ENCODE results near the gene ADGRA1.
"Not testable (repeated sequence)": the region's sequence is repeated elsewhere in the genome, so short reads cannot be mapped to it uniquely, and the experiment has no call there.

Gene ADGRA1

DNA sequence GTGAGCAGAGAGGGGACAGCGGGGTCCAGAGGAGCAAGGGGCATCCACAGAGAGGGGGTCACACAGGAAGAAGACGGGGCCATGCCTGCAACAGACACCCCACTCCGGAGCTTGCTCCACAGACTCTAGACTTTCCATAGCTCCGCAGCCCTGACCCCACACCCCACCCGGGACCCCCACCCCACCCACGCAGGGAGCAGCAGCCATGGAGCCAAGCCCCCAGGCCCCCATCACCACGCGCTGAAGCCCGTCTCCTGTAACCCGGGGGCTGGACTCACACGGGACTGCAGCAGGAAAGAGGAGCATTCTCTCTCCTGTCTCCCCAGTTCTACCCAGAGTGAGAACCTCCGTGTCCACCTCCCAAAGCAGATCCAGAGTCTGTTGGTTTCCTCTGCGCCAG lies 38.8 kb upstream of the ADGRA1 start:
- Mint-ChIP-seq H3K36me3 (ENCODE audit: low read depth) (no peaks in the 10 kb centered on the region), H3K9me3 (no peaks in the 10 kb centered on the region), H3K4me3 (no peak overlapping the region), H3K27me3 (peaks cover 3% of the 10 kb centered on the region), H3K27ac (no peak overlapping the region), H3K4me1 (ENCODE audit: low read depth) (no peaks in the 10 kb centered on the region)

DNA sequence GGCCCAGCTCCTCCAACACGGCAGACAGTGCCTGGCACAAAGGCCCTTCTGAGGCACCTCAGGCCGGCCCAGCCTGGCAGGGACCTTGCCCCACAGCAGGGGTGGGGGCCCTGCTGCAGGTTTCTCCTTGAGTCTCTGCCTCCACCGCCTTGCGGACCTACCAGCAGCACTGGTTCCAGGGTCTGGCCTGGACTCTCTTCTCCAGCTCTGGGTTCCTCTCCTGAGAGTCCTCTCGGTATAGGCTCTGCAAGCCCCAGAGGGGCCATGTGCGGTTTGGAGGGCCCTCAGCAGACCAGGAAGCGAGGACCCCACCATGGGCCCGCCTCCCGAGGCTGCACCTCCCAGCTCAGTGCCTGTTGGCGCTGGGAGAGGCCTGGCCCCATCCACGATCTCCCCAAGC lies 38.1 kb upstream of the ADGRA1 start:
- Mint-ChIP-seq H3K27me3 (peaks cover 3% of the 10 kb centered on the region), H3K9me3 (no peaks in the 10 kb centered on the region), H3K36me3 (ENCODE audit: low read depth) (no peaks in the 10 kb centered on the region), H3K27ac (no peak overlapping the region), H3K4me3 (no peak overlapping the region), H3K4me1 (ENCODE audit: low read depth) (no peaks in the 10 kb centered on the region)

DNA sequence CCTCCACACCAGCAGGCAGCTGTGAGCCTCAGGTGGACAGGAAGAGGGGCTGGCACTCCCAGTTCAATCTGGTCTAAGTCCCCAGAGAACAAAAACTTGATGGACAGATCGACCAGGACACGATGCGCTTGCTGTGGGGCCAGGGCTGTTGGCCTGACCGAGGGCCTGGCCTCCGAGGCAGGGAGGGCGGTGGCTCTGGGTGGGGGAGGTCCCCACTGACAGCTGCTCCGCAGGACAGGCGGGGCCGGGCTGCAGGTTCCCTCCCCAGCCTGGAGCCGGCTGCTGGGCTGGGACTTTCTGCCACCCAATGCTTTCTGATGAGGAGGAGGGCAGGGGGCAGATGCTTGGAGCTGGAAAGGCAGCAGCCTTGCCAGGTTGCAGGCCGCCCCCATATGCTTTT lies 37.4 kb upstream of the ADGRA1 start:
- H3K27ac Mint-ChIP-seq: no peak overlapping the region
- no peaks in the 10 kb centered on the region for H3K9me3 Mint-ChIP-seq
- peaks cover 3% of the 10 kb centered on the region for H3K27me3 Mint-ChIP-seq
- H3K4me1 Mint-ChIP-seq (ENCODE audit: low read depth): no peaks in the 10 kb centered on the region
- H3K36me3 Mint-ChIP-seq (ENCODE audit: low read depth): no peaks in the 10 kb centered on the region
- H3K4me3 Mint-ChIP-seq: no peak overlapping the region

DNA sequence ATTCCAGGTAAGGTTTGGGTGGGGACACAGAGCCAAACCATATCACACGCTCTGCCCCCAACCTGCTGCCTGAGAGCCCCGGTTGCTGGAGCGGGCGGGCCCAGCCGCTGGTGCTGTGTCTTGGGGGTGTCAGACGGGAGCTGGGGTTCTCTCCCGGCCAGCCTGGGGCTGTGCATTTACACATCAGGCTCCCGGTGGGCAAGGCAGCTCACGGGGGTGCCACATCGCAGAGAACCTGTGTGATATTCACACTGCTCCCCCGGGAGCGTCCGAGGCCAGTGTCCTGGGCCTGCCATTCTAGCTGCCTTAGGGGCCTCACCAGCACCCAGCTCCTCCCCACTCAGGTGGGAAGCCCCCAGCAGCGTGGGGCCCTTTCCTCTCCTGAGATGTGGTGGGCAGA lies 35.6 kb upstream of the ADGRA1 start:
- H3K4me3 Mint-ChIP-seq: no peak overlapping the region
- H3K27ac Mint-ChIP-seq: no peak overlapping the region
- peaks cover 3% of the 10 kb centered on the region for H3K27me3 Mint-ChIP-seq
- H3K4me1 Mint-ChIP-seq (ENCODE audit: low read depth): no peaks in the 10 kb centered on the region
- no peaks in the 10 kb centered on the region for H3K9me3 Mint-ChIP-seq
- H3K36me3 Mint-ChIP-seq (ENCODE audit: low read depth): no peaks in the 10 kb centered on the region

DNA sequence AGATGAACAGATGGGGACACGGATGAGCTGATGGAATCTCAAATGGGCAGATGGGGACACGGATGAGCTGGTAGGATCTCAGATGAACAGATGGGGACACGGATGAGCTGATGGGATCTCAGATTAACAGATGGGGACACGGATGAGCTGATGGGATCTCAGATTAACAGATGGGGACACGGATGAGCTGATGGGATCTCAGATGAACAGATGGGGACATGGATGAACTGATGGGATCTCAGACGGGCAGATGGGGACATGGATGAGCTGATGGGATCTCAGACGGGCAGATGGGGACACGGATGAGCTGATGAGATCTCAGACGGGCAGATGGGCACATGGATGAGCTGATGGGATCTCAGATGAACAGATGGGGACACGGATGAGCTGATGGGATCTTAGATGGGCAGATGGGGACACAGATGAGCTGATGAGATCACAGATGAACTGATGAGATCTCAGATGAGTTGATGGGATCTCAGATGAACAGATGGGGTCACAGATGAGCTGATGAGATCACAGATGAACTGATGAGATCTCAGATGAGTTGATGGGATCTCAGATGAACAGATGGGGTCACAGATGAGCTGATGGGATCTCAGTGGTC lies 34.1 kb upstream of the ADGRA1 start:
- not testable (repeated sequence) for H3K4me1 Mint-ChIP-seq (ENCODE audit: low read depth); H3K27ac Mint-ChIP-seq; H3K27me3 Mint-ChIP-seq; H3K4me3 Mint-ChIP-seq; H3K36me3 Mint-ChIP-seq (ENCODE audit: low read depth); H3K9me3 Mint-ChIP-seq

DNA sequence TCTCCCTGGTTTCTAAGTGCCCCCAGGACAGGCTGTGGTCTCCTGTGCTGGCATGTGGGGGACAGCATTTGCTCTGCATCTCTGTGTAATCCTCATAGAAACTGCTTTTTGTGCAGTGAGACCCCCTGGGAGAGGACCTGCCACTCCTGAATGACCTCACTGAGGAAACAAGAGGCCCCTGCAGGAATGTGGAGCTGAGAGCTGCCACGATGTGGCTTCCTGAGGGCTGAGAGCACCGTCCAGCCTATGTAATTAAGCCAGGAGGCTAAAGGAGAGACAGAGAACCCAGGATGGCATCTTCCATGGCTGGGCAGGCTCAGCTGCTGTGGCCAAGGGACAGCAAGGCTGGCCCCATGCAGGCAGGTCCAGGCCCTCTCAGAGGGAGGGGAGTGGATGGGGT lies 32.3 kb upstream of the ADGRA1 start:
- Mint-ChIP-seq H3K27ac (no peak overlapping the region), H3K9me3 (no peaks in the 10 kb centered on the region), H3K27me3 (peaks cover 9% of the 10 kb centered on the region), H3K36me3 (ENCODE audit: low read depth) (no peaks in the 10 kb centered on the region), H3K4me3 (no peak overlapping the region), H3K4me1 (ENCODE audit: low read depth) (peaks cover 12% of the 10 kb centered on the region)

DNA sequence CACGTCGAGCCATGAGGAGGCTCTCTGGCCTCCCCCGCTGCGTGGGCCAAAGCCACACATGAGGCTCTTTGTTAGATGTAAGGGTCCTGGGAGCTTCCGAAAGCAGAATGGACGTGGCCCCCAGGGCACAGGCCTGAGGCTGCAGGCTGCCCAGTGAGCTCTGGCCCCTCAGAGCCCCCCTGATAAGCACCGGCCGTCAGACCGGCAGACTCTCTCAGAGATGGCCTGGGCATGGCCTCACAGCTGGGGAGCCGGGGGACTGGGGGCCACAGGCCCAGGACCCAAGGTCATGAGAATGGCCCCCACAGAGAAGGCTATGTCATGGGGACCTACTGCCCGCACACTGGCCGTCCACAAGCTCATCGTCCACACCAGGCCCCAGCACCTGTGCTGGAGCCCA lies 31.7 kb upstream of the ADGRA1 start:
- Mint-ChIP-seq H3K27me3 (peaks cover 9% of the 10 kb centered on the region), H3K27ac (no peak overlapping the region), H3K36me3 (ENCODE audit: low read depth) (no peaks in the 10 kb centered on the region), H3K4me1 (ENCODE audit: low read depth) (peaks cover 12% of the 10 kb centered on the region), H3K9me3 (no peaks in the 10 kb centered on the region), H3K4me3 (no peak overlapping the region)

DNA sequence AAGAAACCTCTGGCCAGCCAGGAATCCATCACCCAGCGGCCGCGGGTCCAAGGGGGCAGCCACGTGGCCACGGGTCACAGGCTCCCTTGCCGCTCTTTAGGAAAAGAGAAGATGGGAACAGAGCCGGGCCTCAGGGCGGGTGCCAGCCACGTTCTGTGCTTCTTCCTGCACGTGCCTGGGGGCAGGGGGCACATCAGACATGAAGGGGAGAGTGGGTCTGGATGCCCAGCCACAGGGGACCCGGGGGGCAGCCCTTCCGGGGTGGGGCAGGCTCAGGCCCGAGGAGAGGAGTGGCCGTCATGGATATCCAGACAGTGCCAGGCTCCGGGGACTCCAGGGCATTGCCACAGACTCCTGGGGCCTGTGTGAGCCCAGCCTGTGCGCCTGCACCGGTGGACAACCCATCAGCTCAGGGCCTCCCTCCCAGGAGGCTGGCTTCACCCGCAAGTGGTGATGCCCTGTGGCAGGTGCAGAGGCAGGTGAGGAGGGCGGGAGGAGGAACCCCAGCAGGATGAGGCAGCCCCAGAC lies 31.0 kb upstream of the ADGRA1 start:
- H3K4me3 Mint-ChIP-seq: no peak overlapping the region
- no peaks in the 10 kb centered on the region for H3K36me3 Mint-ChIP-seq (ENCODE audit: low read depth)
- peaks cover 9% of the 10 kb centered on the region for H3K27me3 Mint-ChIP-seq
- H3K27ac Mint-ChIP-seq: no peak overlapping the region
- H3K4me1 Mint-ChIP-seq (ENCODE audit: low read depth): peaks cover 12% of the 10 kb centered on the region
- H3K9me3 Mint-ChIP-seq: no peaks in the 10 kb centered on the region

DNA sequence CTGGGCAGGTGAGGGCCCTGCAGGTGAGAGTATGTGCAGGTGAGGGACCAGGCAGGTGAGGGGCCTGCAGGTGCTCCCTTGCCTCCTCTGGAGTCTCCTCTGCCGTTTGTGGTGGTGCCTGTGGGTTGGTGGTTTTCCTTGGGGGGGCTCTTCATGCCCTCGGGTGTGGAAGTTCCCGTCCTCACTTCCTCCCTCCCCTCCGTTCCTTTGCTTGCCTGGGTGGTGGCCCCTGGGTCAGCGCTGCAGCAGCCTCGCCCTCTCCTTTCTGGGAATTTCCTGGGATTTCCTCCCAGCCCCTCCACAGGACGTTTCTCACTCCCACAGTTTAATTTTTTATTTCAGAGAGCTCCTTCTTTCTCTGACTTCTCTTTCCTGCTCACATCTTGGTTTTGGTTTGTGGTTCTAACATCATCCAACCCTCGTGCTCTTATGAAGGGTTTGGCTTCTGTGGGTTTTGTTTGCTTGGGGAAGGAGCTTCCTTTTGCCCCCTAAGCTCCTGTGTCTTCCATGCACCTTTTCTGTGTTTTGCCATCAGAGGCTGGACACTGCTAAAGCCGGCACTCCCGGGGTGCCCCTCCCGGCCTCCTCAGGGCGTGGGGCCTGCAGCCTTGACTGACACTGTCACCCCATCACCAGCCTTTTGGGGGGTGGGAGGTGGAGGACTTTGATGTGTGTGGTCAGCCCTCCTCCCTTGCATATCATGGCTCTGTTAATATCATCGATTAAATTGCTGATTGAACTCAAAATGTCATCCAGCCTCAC lies 29.2 kb upstream of the ADGRA1 start:
- H3K27me3 Mint-ChIP-seq: peaks cover 9% of the 10 kb centered on the region

DNA sequence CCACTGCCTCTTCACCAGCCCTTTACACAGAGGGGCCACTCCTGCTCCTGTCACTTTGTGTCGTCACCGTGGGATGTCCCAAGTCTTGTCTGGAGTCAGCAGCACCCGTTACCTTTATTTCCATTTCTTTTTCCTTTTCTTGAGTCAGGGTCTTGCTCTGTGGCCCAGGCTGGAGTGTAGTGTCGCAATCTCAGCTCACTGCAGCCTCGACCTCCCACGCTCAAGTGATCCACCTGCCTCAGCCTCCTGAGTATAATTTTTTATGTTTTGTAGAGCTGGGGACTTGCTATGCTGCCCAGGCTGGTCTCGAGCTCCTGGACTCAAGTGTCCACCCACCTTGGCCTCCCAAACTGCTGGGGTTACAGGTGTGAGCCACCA lies 28.6 kb upstream of the ADGRA1 start:
- no peaks in the 10 kb centered on the region for H3K36me3 Mint-ChIP-seq (ENCODE audit: low read depth)
- H3K4me1 Mint-ChIP-seq (ENCODE audit: low read depth): peaks cover 12% of the 10 kb centered on the region
- no peaks in the 10 kb centered on the region for H3K9me3 Mint-ChIP-seq
- H3K27me3 Mint-ChIP-seq: peaks cover 9% of the 10 kb centered on the region
- no peak overlapping the region for H3K27ac Mint-ChIP-seq
- no peak overlapping the region for H3K4me3 Mint-ChIP-seq

More for the DNA sequence above, 29.2 kb upstream of the ADGRA1 start:
- Mint-ChIP-seq H3K27ac (no peak overlapping the region), H3K4me1 (ENCODE audit: low read depth) (peaks cover 12% of the 10 kb centered on the region), H3K36me3 (ENCODE audit: low read depth) (no peaks in the 10 kb centered on the region), H3K9me3 (no peaks in the 10 kb centered on the region), H3K4me3 (no peak overlapping the region)

DNA sequence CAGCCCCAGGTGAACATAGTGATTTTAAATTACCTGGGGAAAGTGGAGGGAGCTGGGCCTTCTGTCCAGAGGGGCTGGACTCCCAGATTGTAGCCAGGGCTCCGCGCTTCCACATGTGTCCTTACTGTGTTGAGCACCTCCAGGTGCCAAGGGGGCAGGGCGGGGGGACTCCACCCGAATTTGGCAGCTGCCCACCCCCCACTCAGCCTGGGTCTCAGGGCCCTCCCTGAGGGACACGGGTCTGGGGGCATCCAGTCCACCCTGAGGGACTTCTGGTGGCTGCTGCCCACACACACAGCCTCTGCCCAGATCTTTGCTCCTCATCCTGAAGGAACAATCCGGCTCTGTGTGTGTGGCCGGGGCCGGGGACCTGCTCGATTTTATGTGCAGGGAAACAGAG lies 28.2 kb upstream of the ADGRA1 start:
- Mint-ChIP-seq H3K27me3 (peaks cover 9% of the 10 kb centered on the region), H3K27ac (no peak overlapping the region), H3K36me3 (ENCODE audit: low read depth) (no peaks in the 10 kb centered on the region), H3K9me3 (no peaks in the 10 kb centered on the region), H3K4me3 (no peak overlapping the region), H3K4me1 (ENCODE audit: low read depth) (peaks cover 12% of the 10 kb centered on the region)

DNA sequence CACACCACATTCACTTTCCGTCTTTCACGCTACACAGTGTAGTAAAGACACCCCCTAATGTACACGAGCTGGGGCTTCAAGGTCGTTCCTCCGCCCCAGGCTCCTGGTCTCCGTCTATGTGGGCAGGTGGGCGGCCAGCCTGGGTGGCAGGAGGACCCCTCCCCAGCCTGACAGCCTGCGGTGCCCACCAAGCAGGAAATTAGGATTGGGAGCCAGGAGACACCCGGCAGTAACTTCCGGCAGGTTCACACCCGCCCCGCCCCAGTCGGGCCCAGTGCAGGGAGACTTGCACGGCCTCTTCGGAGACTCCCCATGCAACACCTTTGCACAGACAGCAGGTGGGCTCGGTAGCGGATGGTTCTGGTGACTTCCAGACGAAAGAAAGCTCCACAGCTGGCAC lies 27.7 kb upstream of the ADGRA1 start:
- Mint-ChIP-seq H3K4me1 (ENCODE audit: low read depth) (peaks cover 12% of the 10 kb centered on the region), H3K27ac (no peak overlapping the region), H3K9me3 (no peaks in the 10 kb centered on the region), H3K4me3 (no peak overlapping the region), H3K27me3 (peaks cover 9% of the 10 kb centered on the region), H3K36me3 (ENCODE audit: low read depth) (no peaks in the 10 kb centered on the region)

DNA sequence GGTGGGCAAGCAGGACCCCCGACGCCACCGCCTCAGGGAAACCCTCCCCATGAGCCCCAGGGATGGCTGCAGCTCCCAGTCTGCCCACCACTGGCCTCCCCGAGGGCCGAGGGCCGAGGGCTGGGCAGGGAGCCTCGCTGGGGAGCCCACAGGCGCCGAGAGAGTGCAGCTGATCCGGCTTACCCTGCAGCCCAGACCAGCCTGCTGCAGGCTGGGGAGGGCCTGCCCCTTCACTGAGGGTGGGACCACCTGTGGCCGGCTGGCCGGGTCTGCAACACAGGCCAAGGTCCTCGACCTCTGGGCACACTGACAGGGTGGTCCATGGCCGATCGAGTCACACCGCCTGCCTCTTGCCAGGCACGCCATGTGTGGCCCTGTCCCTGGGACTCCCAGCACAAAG lies 27.3 kb upstream of the ADGRA1 start:
- H3K27me3 Mint-ChIP-seq: peaks cover 9% of the 10 kb centered on the region
- no peaks in the 10 kb centered on the region for H3K9me3 Mint-ChIP-seq
- H3K36me3 Mint-ChIP-seq (ENCODE audit: low read depth): no peaks in the 10 kb centered on the region
- H3K27ac Mint-ChIP-seq: no peak overlapping the region
- H3K4me3 Mint-ChIP-seq: no peak overlapping the region
- H3K4me1 Mint-ChIP-seq (ENCODE audit: low read depth): peaks cover 12% of the 10 kb centered on the region

DNA sequence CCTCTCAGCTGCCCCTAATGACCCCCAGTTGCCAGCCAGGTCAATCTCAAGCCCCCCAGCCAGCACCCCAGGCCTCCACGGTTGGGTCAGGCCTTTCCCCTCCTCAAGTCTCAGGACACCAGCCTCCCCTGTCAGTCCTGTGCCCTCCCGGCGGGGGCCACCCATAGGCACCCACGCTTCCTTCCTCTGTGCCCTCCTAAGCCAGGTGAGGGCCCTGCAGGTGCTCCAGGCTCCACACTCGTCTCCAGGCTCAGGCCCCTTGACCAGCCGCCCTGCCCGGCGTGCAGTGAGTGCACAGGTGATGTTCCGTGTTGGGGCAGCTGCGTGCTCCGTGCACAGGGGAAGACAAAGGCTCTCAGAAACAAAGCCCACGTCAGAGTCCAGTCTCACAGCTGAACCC lies 26.8 kb upstream of the ADGRA1 start:
- Mint-ChIP-seq H3K27me3 (peaks cover 9% of the 10 kb centered on the region), H3K4me1 (ENCODE audit: low read depth) (peaks cover 12% of the 10 kb centered on the region), H3K36me3 (ENCODE audit: low read depth) (no peaks in the 10 kb centered on the region), H3K9me3 (no peaks in the 10 kb centered on the region), H3K4me3 (no peak overlapping the region), H3K27ac (no peak overlapping the region)

DNA sequence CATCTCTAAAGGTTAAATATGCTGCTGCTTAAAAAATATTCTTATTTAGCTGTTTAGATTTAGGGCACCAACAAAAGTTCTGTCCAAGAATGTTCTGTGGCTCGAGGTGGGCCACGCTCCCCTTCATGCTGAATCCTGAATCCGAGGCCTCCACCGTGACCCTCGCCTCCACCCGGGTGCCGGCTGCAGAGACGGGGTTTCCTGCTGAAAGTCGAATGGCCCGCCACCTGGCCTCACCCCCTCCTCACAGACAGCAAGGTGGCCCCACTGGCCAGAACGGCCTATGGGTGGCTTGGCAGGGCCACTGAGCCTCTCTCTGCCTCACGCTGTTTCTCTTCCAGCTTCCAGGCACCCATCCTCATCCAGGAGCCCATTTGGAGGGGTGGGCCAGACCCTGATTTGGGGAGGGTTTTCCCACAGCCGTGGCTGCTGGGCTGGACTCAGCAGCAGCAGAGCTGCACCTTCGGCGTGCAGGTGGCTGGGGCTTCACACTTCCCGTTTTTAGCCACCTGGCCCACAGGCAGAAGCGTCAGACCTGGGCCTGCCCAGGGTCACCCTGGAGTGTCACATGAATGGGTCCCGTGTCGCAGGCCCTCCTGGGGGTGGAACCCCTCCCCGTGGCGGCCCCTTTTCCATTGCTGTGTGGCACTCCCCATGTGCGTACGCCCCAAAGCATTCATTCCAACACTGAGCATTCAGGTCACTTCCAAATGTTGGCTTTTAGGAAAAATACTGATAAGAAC lies 26.3 kb upstream of the ADGRA1 start:
- H3K36me3 Mint-ChIP-seq (ENCODE audit: low read depth): no peaks in the 10 kb centered on the region
- H3K9me3 Mint-ChIP-seq: no peaks in the 10 kb centered on the region
- H3K4me1 Mint-ChIP-seq (ENCODE audit: low read depth): peaks cover 12% of the 10 kb centered on the region
- peaks cover 9% of the 10 kb centered on the region for H3K27me3 Mint-ChIP-seq
- H3K27ac Mint-ChIP-seq: no peak overlapping the region
- no peak overlapping the region for H3K4me3 Mint-ChIP-seq
